A673 (cell line): Measurements from ENCODE around the gene CARD18.

Source experiments
- EZH2 ChIP-seq: fragments of 200-600 bp; sonication (generic); IDR thresholded peaks from 2 replicates; pipeline ENCODE4 v1.6.1; 2017; ENCODE audit warnings: borderline replicate concordance, low read depth, mild to moderate bottlenecking, mixed read lengths, antibody characterized with exemption, low read length; ENCODE audit not compliant: poor library complexity, severe bottlenecking
- TF ChIP-seq, protein P1 (sequence below): fragments of 300-800, 200-600 bp; sonication (generic); conservative IDR thresholded peaks from 2 replicates; pipeline ENCODE4 v1.5.1; 2017; ENCODE audit warnings: low read depth, mild to moderate bottlenecking, antibody characterized with exemption, low read length, moderate library complexity, mixed read lengths

DNA sequence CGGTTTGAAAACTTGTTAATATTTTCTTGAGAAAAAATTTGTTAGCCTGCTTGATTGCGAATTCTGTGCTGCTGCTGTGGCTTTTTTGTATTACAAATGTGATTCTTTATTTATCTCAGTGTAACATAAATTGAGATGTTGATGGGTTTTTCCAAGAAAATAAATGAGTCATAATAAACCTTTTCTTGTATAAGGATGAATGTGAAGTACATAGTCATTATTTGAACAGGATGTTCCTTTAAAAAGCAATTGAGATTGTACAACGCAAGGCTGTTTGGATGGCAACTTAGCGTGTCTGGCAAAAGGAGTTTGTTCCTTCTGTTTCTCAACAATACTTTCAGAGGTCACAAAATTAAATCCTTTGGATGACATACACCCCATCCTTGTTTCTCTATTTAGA lies 24.6 kb upstream of the CARD18 start:
- TF ChIP-seq, protein P1, sequence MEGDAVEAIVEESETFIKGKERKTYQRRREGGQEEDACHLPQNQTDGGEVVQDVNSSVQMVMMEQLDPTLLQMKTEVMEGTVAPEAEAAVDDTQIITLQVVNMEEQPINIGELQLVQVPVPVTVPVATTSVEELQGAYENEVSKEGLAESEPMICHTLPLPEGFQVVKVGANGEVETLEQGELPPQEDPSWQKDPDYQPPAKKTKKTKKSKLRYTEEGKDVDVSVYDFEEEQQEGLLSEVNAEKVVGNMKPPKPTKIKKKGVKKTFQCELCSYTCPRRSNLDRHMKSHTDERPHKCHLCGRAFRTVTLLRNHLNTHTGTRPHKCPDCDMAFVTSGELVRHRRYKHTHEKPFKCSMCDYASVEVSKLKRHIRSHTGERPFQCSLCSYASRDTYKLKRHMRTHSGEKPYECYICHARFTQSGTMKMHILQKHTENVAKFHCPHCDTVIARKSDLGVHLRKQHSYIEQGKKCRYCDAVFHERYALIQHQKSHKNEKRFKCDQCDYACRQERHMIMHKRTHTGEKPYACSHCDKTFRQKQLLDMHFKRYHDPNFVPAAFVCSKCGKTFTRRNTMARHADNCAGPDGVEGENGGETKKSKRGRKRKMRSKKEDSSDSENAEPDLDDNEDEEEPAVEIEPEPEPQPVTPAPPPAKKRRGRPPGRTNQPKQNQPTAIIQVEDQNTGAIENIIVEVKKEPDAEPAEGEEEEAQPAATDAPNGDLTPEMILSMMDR, result no peak
- TF ChIP-seq EZH2, result no peak
